HEK293T (cell line): ENCODE data around the gene TMEM94.
"Not testable (repeated sequence)": the region's sequence is repeated elsewhere in the genome, so short reads cannot be mapped to it uniquely, and the experiment has no call there.

Experiments used
- CTCF ChIA-PET: fragments of 350-600 bp; formaldehyde crosslinking; extraction: SDS; loops from one replicate; lab custom pipeline; 2021; ENCODE audit warnings: antibody characterized with exemption, inconsistent platforms; lab: Yijun Ruan, JAX
- POLR2A ChIA-PET: fragments of 350-600 bp; formaldehyde crosslinking; extraction: SDS; loops from one replicate; lab custom pipeline; 2020; ENCODE audit warnings: antibody characterized with exemption, inconsistent platforms; lab: Yijun Ruan, JAX
- DNase-seq: peaks from one replicate; pipeline ENCODE4 v3.0.0; 2012; ENCODE audit warnings: mixed read lengths; ENCODE audit errors: extremely low spot score
- ARNT ChIP-seq: fragments of 450-650 bp; IDR thresholded peaks from 2 replicates; pipeline ENCODE4 v1.6.1; 2017; ENCODE audit warnings: mild to moderate bottlenecking
- BHLHE40 ChIP-seq: fragments of 450-650 bp; IDR thresholded peaks from 2 replicates; pipeline ENCODE4 v1.6.1; 2016; ENCODE audit warnings: mild to moderate bottlenecking, moderate library complexity, borderline replicate concordance
- CTBP1 ChIP-seq: fragments of 450-650 bp; IDR thresholded peaks from 2 replicates; pipeline ENCODE4 v1.6.1; 2016; ENCODE audit warnings: borderline replicate concordance
- ELF4 ChIP-seq: fragments of 450-650 bp; IDR thresholded peaks from 2 replicates; pipeline ENCODE4 v1.6.1; 2017; ENCODE audit warnings: antibody characterized with exemption
- FOXA1 ChIP-seq: fragments of 450-650 bp; IDR thresholded peaks from 2 replicates; pipeline ENCODE4 v1.6.1; 2016; ENCODE audit warnings: mild to moderate bottlenecking
- FOXK2 ChIP-seq: fragments of 450-650 bp; IDR thresholded peaks from 2 replicates; pipeline ENCODE4 v1.6.1; 2016; ENCODE audit warnings: mild to moderate bottlenecking
- FOXM1 ChIP-seq: fragments of 450-650 bp; IDR thresholded peaks from 2 replicates; pipeline ENCODE4 v1.6.1; 2017; ENCODE audit warnings: mild to moderate bottlenecking, borderline replicate concordance
- HDGF ChIP-seq: fragments of 450-650 bp; IDR thresholded peaks from 2 replicates; pipeline ENCODE4 v1.6.1; 2017; ENCODE audit warnings: antibody characterized with exemption, borderline replicate concordance
- L3MBTL2 ChIP-seq: fragments of 450-650 bp; conservative IDR thresholded peaks from 2 replicates; pipeline ENCODE4 v1.6.1; 2016; ENCODE audit warnings: mild to moderate bottlenecking
- LEF1 ChIP-seq: fragments of 450-650 bp; IDR thresholded peaks from 2 replicates; pipeline ENCODE4 v1.6.1; 2017; ENCODE audit warnings: mild to moderate bottlenecking, borderline replicate concordance
- NFRKB ChIP-seq: fragments of 450-650 bp; IDR thresholded peaks from 2 replicates; pipeline ENCODE4 v1.6.1; 2016; ENCODE audit warnings: mild to moderate bottlenecking, moderate library complexity
- SP1 ChIP-seq: fragments of 450-650 bp; IDR thresholded peaks from 2 replicates; pipeline ENCODE4 v1.6.1; 2017
- SUZ12 ChIP-seq: fragments of 450-650 bp; IDR thresholded peaks from 2 replicates; pipeline ENCODE4 v1.6.1; 2016; ENCODE audit warnings: mild to moderate bottlenecking
- TARDBP ChIP-seq: fragments of 450-650 bp; IDR thresholded peaks from 2 replicates; pipeline ENCODE4 v1.6.1; 2016
- ZNF384 ChIP-seq: fragments of 450-650 bp; IDR thresholded peaks from 2 replicates; pipeline ENCODE4 v1.6.1; 2016
- TF ChIP-seq, protein P1 (sequence below): fragments of 450-650 bp; IDR thresholded peaks from 2 replicates; pipeline ENCODE4 v1.6.1; 2016

Gene TMEM94

DNA sequence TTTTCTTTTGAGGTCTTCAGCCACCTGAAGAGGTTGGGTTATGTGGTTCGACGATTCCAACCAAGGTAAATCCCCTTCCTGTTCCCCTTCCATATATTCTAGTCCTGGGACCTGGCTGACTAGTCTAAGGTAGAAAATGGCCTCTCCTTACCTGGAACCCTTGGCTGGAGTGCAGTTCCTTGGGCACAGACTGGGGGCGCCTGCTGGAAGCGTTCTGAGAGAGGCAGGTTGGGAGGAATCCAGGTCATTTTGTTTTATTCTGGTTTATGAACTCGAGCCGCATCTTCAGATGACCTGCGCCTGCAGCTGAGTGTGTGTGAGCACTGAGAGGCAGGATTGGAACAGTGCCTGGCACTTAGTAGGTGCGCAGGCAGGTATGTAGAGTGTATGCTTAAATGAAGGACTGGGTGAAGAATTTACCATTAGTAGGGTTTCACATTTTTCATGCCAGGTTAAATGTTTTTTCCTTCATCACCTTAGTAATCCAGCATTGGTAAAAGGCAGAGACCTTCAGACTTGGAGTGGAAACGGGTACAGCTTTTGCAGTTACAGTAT lies 62.6 kb downstream of the TMEM94 start:
- CTCF ChIA-PET = interaction anchor here (0.9 to 1.1 kb wide), 3 partner anchors 59 to 248 kb away, joined by 3 to 4 read pairs (median 4); partner anchors contain the start of gene MIF4GD
- TF ChIP-seq ELF4 (no peak), FOXM1 (no peak), ZNF384 (no peak), CTBP1 (no peak), SP1 (no peak), BHLHE40 (no peak), ARNT (no peak), SUZ12 (no peak), LEF1 (no peak), TARDBP (no peak), L3MBTL2 (no peak), HDGF (no peak), FOXA1 (no peak), NFRKB (no peak), FOXK2 (no peak)
- TF ChIP-seq, protein P1, sequence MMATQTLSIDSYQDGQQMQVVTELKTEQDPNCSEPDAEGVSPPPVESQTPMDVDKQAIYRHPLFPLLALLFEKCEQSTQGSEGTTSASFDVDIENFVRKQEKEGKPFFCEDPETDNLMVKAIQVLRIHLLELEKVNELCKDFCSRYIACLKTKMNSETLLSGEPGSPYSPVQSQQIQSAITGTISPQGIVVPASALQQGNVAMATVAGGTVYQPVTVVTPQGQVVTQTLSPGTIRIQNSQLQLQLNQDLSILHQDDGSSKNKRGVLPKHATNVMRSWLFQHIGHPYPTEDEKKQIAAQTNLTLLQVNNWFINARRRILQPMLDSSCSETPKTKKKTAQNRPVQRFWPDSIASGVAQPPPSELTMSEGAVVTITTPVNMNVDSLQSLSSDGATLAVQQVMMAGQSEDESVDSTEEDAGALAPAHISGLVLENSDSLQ = no peak

GRCh38 chr17:75520413-75520812 lies 64.0 kb downstream of the TMEM94 start:
- CTCF ChIA-PET, POLR2A ChIA-PET, DNase-seq: not testable (repeated sequence)

More for the DNA sequence above, 62.6 kb downstream of the TMEM94 start:
- POLR2A ChIA-PET = no interaction called here
- no peak for DNase-seq

DNA sequence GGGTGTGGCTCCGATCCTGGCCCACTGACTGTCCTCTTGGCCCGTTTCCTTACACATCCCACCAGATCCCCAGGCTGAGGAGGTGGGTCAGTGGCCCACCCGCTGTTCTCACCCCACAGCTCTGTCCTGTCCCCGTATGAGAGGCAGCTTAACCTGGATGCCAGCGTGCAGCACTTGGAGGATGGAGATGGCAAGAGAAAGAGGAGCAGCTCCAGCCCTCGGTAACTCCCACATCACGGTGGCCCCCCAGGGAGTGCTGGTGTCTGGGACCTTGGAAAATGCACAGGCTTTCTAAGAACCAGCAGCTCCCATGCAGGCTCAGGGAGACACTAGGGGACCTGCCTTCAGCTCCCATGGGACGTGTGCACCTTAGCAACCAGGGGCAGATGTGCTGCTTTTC lies 64.9 kb downstream of the TMEM94 start:
- no peak for DNase-seq
- no peak for TF ChIP-seq HDGF
- TF ChIP-seq, protein P1 = no peak
- TF ChIP-seq FOXA1 = no peak
- TF ChIP-seq ZNF384 = no peak
- TF ChIP-seq L3MBTL2 = no peak
- TF ChIP-seq ELF4 = no peak
- no peak for TF ChIP-seq SP1
- TF ChIP-seq CTBP1 = no peak
- no peak for TF ChIP-seq FOXK2
- no peak for TF ChIP-seq ARNT
- TF ChIP-seq NFRKB = no peak
- no peak for TF ChIP-seq TARDBP
- ChIA-PET POLR2A (interaction anchor here (1.0 to 1.3 kb wide), 3 partner anchors 16 to 259 kb away, joined by 3 read pairs; no protein-coding TSS in a partner anchor), CTCF (interaction anchor here (0.5 kb wide), 1 partner anchor 65 kb away, joined by 6 read pairs; no protein-coding TSS in a partner anchor)

GRCh38 chr17:75521951-75522727 lies 65.7 kb downstream of the TMEM94 start:
- ChIA-PET POLR2A (interaction anchor here (1.3 kb wide), 1 partner anchor 69 kb away, joined by 3 read pairs; no protein-coding TSS in a partner anchor), CTCF (no interaction called here)
- no peak for DNase-seq
- TF ChIP-seq FOXK2 (no peak), FOXM1 (no peak), TARDBP (no peak), ZNF384 (no peak), NFRKB (no peak), CTBP1 (no peak), SP1 (no peak), ELF4 (no peak), HDGF (no peak), FOXA1 (no peak), ARNT (no peak), LEF1 (no peak), BHLHE40 (no peak)
- TF ChIP-seq, protein P1 = no peak

GRCh38 chr17:75523647-75524046 lies 67.2 kb downstream of the TMEM94 start:
- ChIA-PET CTCF (interaction anchor here (0.6 to 1.6 kb wide), 5 partner anchors 7 to 895 kb away, joined by 3 to 6 read pairs (median 4); partner anchors contain the start of gene TSEN54), POLR2A (interaction anchor here (0.6 to 1.0 kb wide), 2 partner anchors 152 to 256 kb away, joined by 3 to 4 read pairs; no protein-coding TSS in a partner anchor)
- TF ChIP-seq FOXA1 (no peak), BHLHE40 (no peak), TARDBP (no peak), L3MBTL2 (no peak)
- TF ChIP-seq, protein P1 = no peak
- no peak for DNase-seq
